Spleen (tissue), 7 donors: ENCODE data around the gene ZRANB1.

Experiments used
- CTCF ChIP-seq, 11 experiments: fragments of 200-600 bp in 7 of 11; fragments of 450-650 bp in 4 of 11; sonication (generic) in 4 of 11; IDR thresholded peaks in 8 of 11; conservative IDR thresholded peaks in 3 of 11; 1 replicate in 7 of 11; 2 replicates in 4 of 11; pipeline versions ENCODE4 v1.4.0 to v1.8.0; 2016 to 2021; ENCODE audit warnings: antibody characterized with exemption in 11 of 11, inconsistent platforms in 4 of 11, mild to moderate bottlenecking in 1 of 11
- POLR2AphosphoS5 ChIP-seq, 3 donors: sonication (generic); formaldehyde crosslinking; IDR thresholded peaks; one replicate each; pipeline ENCODE4 v1.5.1; 2017; ENCODE audit warnings: antibody characterized with exemption in 3 of 3
- donor health status: DM: no; HTN: no; CAD: no; lungs with moderate emphysema.
- donor health status: DM: no; HTN: no; CAD: no.
- donor health status: DM: no; HTN: no; CAD: no.

DNA sequence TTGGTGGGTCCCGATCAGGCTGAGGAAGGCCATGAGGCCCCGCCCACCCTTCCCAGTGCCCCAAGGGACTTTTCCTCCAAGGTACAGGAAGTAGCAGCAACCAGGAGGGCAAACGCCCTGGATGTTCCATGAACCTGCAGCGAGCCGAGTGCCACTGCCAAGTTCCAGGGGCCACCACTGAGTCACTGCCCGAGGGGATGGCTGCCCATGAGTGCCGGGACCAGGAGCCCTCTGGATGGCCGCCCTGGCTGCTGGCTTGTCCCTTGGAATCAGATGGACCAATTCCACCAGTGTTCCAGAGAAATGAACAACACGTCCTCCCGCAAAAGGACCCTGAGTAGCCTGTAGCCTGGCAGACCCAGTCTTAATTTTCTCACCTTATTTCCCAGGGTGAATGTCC, 74.2 kb downstream of the ZRANB1 start:
- TF ChIP-seq POLR2AphosphoS5 (IDR thresholded peaks at IDR 0.05) (no peak), CTCF (IDR thresholded peaks at IDR 0.05 in 8 of 11, conservative IDR thresholded peaks at IDR 0.05 in 3 of 11) (no peak)
